Epithelial cell of proximal tubule (primary cell): ENCODE data around the gene INTS4. TPM values are rescaled to one million over a fixed set of nuclear protein-coding genes. Genes with fewer than 3 reads are reported as not detected.
"Not testable (repeated sequence)": the region's sequence is repeated elsewhere in the genome, so short reads cannot be mapped to it uniquely, and the experiment has no call there.

Source experiments
- DNase-seq: peaks from one replicate; pipeline ENCODE4 v3.0.0-alpha.2; 2011; ENCODE audit warnings: low read depth
- H3K4me3 ChIP-seq: 2 replicates; pipeline ENCODE4 v1.5.1; 2011; ENCODE audit warnings: low read depth, mild to moderate bottlenecking, low read length
- CTCF ChIP-seq: conservative IDR thresholded peaks from 2 replicates; pipeline ENCODE4 v1.5.1; 2012; ENCODE audit warnings: low read depth, mild to moderate bottlenecking, low read length
- total RNA-seq: library from RNA; depleted of rRNA; stranded (reverse); fragments of >200 nt; gene quantifications from 2 replicates; pipeline ENCODE4 v1.2.3, GENCODE V29; 2015

INTS4 gene
- total RNA-seq, 1 donor from 2014 or later = 15.3 TPM

- no peak for TF ChIP-seq CTCF
- no peak for DNase-seq
- no peak overlapping the region for H3K4me3 ChIP-seq
Observed at GRCh38 chr11:77874206-77874605, 120.3 kb downstream of the INTS4 start.

GRCh38 chr11:77873345-77873744 is 121.1 kb downstream of the INTS4 start:
- no peak for TF ChIP-seq CTCF

GRCh38 chr11:77871855-77872254 is 122.6 kb downstream of the INTS4 start:
- DNase-seq = no peak
- no peak overlapping the region for H3K4me3 ChIP-seq
- no peak for TF ChIP-seq CTCF

More at GRCh38 chr11:77873345-77873744, 121.1 kb downstream of the INTS4 start:
- H3K4me3 ChIP-seq = no peak overlapping the region
- no peak for DNase-seq

- no peak for TF ChIP-seq CTCF
- no peak overlapping the region for H3K4me3 ChIP-seq
- no peak for DNase-seq
Observed at GRCh38 chr11:77868744-77869143, 125.7 kb downstream of the INTS4 start.

- TF ChIP-seq CTCF = no peak
- DNase-seq = no peak
- H3K4me3 ChIP-seq = no peak overlapping the region
Observed at GRCh38 chr11:77866336-77866735, 128.1 kb downstream of the INTS4 start.

- no peak for TF ChIP-seq CTCF
- no peak overlapping the region for H3K4me3 ChIP-seq
- no peak for DNase-seq
Observed at GRCh38 chr11:77865805-77866204, 128.7 kb downstream of the INTS4 start.

GRCh38 chr11:77861444-77861843 is 133.0 kb downstream of the INTS4 start:
- not testable (repeated sequence) for H3K4me3 ChIP-seq, DNase-seq

- not testable (repeated sequence) for DNase-seq, H3K4me3 ChIP-seq
Observed at GRCh38 chr11:77857906-77858457, 136.5 kb downstream of the INTS4 start.
